ENCODE results near the gene KRTAP5-8.
"Not testable (repeated sequence)": the region's sequence is repeated elsewhere in the genome, so short reads cannot be mapped to it uniquely, and the experiment has no call there.

The KRTAP5-8 gene

GRCh38 chr11:71518506-71519471 is 19.0 kb upstream of the KRTAP5-8 start:
- DNase-seq: no peak

DNA sequence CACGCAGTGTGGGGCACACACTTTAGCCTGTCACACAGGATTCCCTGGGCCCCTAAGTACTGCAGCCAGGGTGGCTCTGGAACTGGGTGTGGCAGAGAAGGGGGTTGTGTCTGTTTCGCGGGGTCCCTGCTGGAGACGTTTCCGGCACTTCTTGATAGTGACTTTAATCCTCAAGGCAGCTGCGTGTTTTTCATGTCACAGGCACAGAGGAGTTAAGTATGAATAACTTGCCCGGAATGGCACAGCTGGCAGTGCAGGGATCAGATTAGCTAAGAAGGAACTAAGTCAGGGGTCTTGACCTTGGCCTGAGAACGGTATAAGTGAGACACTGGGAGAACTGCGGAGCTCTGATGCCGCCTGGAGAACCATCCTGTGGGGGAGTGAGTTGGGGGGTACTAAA is 18.3 kb upstream of the KRTAP5-8 start:
- no peak for DNase-seq

- DNase-seq: no peak
These were observed 12.5 kb upstream of the KRTAP5-8 start for GRCh38 chr11:71525188-71525937.

GRCh38 chr11:71525938-71526495 is 11.8 kb upstream of the KRTAP5-8 start:
- DNase-seq: no peak

DNA sequence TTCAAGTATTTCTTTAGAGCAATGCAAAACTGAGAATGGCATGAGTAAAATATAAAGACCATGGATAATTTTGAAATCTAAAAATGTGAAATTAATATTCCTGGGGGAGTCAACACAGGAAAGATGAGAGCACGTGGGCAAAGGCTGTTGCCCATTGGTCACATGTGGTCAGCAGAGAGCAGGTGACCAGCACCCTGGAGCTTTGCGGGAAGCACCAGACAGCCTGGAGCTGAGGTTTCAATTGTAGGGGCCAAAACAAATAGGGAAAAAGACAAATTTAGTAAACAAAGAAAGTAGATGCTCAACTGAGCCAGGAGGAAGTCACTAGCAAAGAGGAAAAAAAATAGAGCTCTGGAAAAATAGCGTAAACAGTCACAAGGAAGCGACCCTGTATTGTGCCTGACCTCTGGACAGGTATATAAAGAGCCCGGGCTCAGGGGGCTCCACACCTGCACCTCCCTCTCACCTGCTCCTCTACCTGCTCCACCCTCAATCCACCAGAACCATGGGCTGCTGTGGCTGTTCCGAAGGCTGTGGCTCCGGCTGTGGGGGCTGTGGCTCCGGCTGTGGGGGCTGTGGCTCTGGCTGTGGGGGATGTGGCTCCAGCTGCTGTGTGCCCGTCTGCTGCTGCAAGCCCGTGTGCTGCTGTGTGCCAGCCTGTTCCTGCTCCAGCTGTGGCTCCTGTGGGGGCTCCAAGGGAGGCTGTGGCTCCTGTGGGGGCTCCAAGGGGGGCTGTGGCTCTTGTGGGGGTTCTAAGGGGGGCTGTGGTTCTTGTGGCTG is 10.8 kb upstream of the KRTAP5-8 start, which contains the start of gene KRTAP5-7:
Gene KRTAP5-7 (plus strand): TSS at position 472 of the 780 bp plus-strand sequence. CDS start 34 bp downstream, at position 506.
- DNase-seq: not testable (repeated sequence)

GRCh38 chr11:71527576-71528210 is 10.1 kb upstream of the KRTAP5-8 start:
- no peak for DNase-seq

DNA sequence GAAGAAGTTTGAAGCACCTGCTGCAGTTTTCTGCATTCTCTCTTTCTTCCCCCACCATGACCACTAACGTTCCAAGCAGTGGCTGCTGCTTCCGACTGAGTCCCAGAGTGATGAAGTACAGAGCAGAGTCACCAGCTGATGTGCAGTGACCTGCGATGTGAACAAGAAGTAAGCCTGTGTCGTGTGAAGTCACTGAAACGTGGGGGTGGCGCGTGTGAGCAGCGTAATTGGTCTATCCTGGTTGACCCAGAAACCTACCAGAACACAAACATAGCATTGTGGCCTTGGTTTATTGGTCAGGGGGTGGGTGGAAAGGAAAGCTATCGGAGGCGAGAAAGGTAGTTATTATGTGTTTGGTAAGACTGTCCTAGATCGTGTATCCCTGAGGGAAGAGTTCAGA is 7.2 kb upstream of the KRTAP5-8 start:
- DNase-seq: no peak

DNA sequence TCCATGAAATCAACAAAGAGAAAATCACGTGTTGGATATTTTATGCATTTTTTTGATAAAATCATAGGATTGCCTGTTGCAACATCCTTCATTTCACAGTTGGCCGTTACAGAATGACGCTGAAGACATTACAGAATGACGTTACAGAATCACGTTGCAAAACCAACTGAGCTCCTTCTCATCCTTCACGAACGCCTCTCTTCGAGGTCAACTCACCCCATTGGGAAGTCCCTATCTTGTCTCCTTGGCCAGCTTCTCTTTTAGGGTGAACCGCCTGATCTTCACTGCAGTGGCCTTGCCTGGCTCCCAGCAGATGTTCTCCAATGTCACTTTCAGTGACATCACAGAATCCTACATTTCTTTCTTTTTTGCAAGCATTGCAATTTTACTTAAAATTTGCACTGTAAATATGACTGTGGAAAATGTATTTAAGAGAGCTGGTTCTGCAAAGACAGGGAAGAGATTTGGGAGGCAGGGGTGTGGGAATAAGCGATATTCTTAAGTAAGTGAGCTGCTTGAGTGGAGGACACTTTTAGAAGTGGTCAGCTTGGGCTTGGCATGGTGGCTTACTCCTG is 5.7 kb upstream of the KRTAP5-8 start:
- no peak for DNase-seq

GRCh38 chr11:71534711-71535608 is 2.9 kb upstream of the KRTAP5-8 start:
- not testable (repeated sequence) for DNase-seq

GRCh38 chr11:71535825-71536224 is 2.0 kb upstream of the KRTAP5-8 start:
- DNase-seq: no peak

DNA sequence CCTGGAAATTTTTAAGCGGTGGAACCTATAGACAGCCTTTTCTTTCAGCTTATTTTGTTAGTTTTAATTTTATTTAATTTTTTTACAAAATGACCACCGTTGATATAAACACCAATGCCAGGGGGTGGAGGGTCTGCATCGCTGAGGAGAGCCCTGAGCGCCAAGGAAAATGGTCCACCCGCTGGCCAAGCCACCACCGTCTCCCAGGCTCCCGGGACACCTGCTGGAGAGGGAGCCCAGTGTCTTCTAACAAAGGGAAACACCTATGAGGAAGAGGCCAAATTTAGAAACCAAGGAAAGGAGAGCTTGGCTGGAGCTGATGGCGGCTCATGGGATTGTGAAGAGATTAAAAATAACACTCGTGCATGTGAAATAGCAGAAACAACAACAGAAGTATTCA is 288 bp upstream of the KRTAP5-8 start:
- no peak for DNase-seq

GRCh38 chr11:71538666-71538990 is 803 bp downstream of the KRTAP5-8 start:
- DNase-seq: no peak

DNA sequence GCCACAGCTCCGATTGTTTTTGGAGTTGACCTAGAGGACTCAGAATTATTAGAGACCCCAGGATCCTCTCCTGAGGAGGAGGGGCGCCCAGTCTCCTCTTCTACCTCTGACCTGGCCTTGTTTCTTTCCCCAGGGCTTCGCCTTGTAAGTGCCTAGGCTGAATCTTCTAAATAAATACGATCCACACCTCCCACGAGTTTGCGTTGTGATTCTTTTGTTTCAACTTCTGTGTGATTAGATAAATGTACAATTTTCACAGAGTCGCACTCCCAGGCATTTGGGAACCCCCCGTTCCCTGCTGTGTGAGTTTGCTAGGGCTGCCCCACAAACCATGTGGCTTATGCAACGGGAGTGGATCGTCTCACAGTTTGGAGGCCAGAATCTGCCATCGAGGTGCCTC is 1.2 kb downstream of the KRTAP5-8 start:
- DNase-seq: no peak

DNA sequence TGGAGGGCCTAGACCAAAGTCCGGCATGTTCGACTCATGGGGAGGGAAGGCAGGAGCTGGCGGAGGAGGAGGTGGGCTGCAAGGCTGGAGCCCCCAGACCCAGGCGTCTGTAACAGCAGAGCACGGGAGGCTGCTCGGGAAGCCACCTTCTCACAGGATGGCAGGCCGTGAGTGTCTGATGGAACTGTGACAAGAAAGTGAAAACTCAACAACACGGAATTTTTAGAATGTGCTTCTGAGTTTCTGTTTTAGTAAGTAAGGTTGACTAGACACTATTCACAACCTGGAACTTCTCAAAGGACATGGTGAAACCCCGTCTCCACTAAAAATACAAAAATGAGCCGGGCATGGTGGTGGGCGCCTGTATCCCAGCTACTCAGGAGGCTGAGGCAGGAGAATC is 2.1 kb downstream of the KRTAP5-8 start:
- DNase-seq: not testable (repeated sequence)

GRCh38 chr11:71540521-71541304 is 2.9 kb downstream of the KRTAP5-8 start:
- DNase-seq: not testable (repeated sequence)

GRCh38 chr11:71542382-71542781 is 4.6 kb downstream of the KRTAP5-8 start:
- DNase-seq: no peak

GRCh38 chr11:71542879-71543777 is 5.3 kb downstream of the KRTAP5-8 start:
- no peak for DNase-seq

DNA sequence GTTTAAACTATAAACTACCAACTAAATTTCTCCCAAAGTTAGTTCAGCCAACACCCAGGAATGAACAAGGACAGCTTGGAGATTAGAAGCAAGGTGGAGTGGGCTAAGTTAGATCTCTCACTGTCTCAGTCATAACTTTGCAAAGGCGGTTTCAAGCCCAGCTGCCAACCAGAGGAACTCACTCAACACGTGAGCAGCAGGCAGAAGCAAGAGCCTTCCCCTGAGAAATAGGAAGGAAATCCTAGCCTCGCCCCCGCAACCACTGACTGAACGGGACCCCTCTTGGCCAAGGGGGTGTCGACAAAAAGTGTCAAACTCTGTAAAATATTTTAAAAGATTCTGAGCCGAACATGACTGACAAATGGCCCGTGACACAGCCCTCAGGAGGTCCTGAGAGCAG is 6.0 kb downstream of the KRTAP5-8 start:
- no peak for DNase-seq

Measured in cortex of kidney (tissue), 1 donor.